HFFc6 (cell line): ENCODE measurements around the gene IGSF10. TPM values are rescaled to one million over a fixed set of nuclear protein-coding genes. Genes with fewer than 3 reads are reported as not detected.
"Not testable (repeated sequence)": the region's sequence is repeated elsewhere in the genome, so short reads cannot be mapped to it uniquely, and the experiment has no call there.

Source experiments
- DNase-seq: peaks from one replicate; pipeline ENCODE4 v3.0.0-alpha.2; 2018
- H3K27ac Mint-ChIP-seq: 2 replicates; pipeline ENCODE4 v1.8.0; 2020; ENCODE audit warnings: mild to moderate bottlenecking, mixed read lengths
- H3K27me3 Mint-ChIP-seq: 2 replicates; pipeline ENCODE4 v1.8.0; 2021; ENCODE audit warnings: mild to moderate bottlenecking, moderate library complexity, mixed read lengths; ENCODE audit not compliant: insufficient read depth
- H3K36me3 Mint-ChIP-seq: 2 replicates; pipeline ENCODE4 v1.8.0; 2021; ENCODE audit warnings: low read depth, mixed read lengths
- H3K4me1 Mint-ChIP-seq: 2 replicates; pipeline ENCODE4 v1.8.0; 2020; ENCODE audit warnings: low read depth, mixed read lengths
- H3K4me3 Mint-ChIP-seq: 2 replicates; pipeline ENCODE4 v1.8.0; 2020; ENCODE audit warnings: mild to moderate bottlenecking, moderate library complexity, mixed read lengths
- H3K9me3 Mint-ChIP-seq: 2 replicates; pipeline ENCODE4 v1.8.0; 2020; ENCODE audit warnings: mild to moderate bottlenecking, mixed read lengths
- long read RNA-seq: library from polyadenylated mRNA; unstranded; transcript quantifications from one replicate; pipeline ENCODE4 v2.0.0, GENCODE V29; 2019
- total RNA-seq, 6 experiments: library from RNA; stranded (reverse); fragmentation: NEBNext Ultra II Directional; extraction: Animal tissue kit (Norgen Biotek cat#: 25700); gene quantifications; 2 replicates in 1 of 6; 3 replicates in 5 of 6; pipeline ENCODE4 v1.2.3, GENCODE V29; 2021
- TF ChIP-seq, protein P1 (sequence below): fragments of 200-600 bp; sonication (generic); IDR thresholded peaks from 2 replicates; pipeline ENCODE4 v1.5.0; 2021; ENCODE audit warnings: antibody characterized with exemption, mild to moderate bottlenecking

The IGSF10 gene
- under 1 TPM in 3 of 6 experiments, not detected in 3; 0.02 to 0.05 (median 0.02) TPM for total RNA-seq
- long read RNA-seq: 0 reads

- peak within 1 kb of the TSS; percentile 57 for H3K4me3 Mint-ChIP-seq
- no peaks in the 10 kb centered on the region for H3K9me3 Mint-ChIP-seq
- H3K27ac Mint-ChIP-seq: no peak within 1 kb of the TSS
- TF ChIP-seq, protein P1, sequence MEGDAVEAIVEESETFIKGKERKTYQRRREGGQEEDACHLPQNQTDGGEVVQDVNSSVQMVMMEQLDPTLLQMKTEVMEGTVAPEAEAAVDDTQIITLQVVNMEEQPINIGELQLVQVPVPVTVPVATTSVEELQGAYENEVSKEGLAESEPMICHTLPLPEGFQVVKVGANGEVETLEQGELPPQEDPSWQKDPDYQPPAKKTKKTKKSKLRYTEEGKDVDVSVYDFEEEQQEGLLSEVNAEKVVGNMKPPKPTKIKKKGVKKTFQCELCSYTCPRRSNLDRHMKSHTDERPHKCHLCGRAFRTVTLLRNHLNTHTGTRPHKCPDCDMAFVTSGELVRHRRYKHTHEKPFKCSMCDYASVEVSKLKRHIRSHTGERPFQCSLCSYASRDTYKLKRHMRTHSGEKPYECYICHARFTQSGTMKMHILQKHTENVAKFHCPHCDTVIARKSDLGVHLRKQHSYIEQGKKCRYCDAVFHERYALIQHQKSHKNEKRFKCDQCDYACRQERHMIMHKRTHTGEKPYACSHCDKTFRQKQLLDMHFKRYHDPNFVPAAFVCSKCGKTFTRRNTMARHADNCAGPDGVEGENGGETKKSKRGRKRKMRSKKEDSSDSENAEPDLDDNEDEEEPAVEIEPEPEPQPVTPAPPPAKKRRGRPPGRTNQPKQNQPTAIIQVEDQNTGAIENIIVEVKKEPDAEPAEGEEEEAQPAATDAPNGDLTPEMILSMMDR: no peak
- H3K4me1 Mint-ChIP-seq: peaks cover 6% of the 10 kb centered on the region; the same call in 1 of the 2 replicates
- peaks cover 12% of the 10 kb centered on the region for H3K27me3 Mint-ChIP-seq
- H3K36me3 Mint-ChIP-seq: no peaks in the 10 kb centered on the region
- DNase-seq: no peak
Measured at GRCh38 chr3:151460774-151461450, at the start of gene IGSF10. Gene IGSF10, minus strand, starts transcription at chr3:151461061. Its CDS starts 2,352 bp downstream, at chr3:151458709.

DNA sequence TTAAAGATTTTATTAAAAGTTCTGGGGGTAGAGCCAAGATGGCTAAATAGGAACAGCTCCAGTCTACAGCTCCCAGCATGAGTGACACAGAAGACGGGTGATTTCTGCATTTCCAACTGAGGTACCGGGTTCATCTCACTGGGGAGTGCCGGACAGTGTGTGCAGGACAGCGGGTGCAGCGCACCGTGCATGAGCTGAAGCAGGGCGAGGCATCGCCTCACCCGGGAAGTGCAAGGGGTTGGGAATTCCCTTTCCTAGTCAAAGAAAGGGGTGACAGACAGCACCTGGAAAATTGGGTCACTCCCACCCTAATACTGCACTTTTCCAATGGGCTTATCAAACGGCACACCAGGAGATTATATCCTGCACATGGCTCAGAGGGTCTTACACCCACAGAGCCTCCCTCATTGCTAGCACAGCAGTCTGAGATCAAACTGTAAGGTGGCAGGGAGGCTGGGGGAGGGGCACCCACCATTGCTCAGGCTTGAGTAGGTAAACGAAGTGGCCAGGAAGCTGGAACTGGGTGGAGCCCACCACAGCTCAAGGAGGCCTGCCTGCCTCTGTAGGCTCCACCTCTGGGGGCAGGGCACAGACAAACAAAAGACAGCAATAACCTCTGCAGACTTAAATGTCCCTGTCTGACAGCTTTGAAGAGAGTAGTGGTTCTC is 48.7 kb upstream of the IGSF10 start:
- not testable (repeated sequence) for H3K27me3 Mint-ChIP-seq, H3K9me3 Mint-ChIP-seq, DNase-seq, H3K27ac Mint-ChIP-seq, H3K4me1 Mint-ChIP-seq, H3K36me3 Mint-ChIP-seq, H3K4me3 Mint-ChIP-seq

DNA sequence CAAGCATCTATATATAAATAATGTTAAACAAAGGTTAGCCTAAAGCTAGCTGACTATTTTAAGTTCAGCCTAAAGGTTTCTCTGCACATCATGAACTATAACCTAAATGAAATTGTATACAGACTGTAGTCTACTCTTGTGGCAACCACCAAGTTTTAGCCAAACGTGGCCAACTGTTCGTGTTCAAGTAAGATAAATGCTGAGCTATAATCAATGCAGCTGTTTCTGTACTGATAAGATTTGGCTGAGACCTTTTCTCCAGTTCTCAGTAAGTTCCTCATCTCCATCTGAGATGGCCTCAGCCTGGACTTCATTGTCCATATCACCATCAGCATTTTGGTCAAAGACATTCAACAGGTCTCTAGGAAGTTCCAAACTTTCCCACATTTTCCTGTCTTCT is 43.7 kb upstream of the IGSF10 start:
- Mint-ChIP-seq H3K4me1 (peaks cover 12% of the 10 kb centered on the region; the same call in 1 of the 2 replicates), H3K27ac (no peak overlapping the region), H3K9me3 (no peaks in the 10 kb centered on the region; the same call in 1 of the 2 replicates), H3K36me3 (no peaks in the 10 kb centered on the region), H3K27me3 (peaks cover 3% of the 10 kb centered on the region), H3K4me3 (no peak overlapping the region)
- TF ChIP-seq, protein P1: no peak
- DNase-seq: no peak

DNA sequence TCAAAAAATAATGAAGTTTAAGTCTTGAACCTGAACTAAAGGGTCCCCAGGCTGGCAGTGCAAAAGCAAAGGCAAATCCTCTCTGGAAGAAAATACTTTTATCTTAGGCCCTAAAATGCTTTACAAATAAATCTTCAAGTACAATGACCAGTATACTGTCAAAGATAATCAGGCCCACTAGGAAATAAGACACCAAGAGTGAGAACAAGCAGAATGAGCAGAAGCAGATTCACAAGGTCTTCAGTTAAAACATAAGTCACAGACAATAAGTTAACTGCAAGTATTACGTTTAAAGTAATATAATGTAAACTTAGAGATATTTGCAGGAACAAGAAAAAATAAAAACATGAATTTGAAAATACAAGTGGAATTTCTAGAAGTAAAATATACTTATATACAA is 42.2 kb upstream of the IGSF10 start:
- H3K27me3 Mint-ChIP-seq: peaks cover 3% of the 10 kb centered on the region
- H3K27ac Mint-ChIP-seq: no peak overlapping the region
- DNase-seq: no peak
- no peak overlapping the region for H3K4me3 Mint-ChIP-seq
- peaks cover 12% of the 10 kb centered on the region; the same call in 1 of the 2 replicates for H3K4me1 Mint-ChIP-seq
- H3K9me3 Mint-ChIP-seq: no peaks in the 10 kb centered on the region
- H3K36me3 Mint-ChIP-seq: no peaks in the 10 kb centered on the region
- TF ChIP-seq, protein P1: no peak

DNA sequence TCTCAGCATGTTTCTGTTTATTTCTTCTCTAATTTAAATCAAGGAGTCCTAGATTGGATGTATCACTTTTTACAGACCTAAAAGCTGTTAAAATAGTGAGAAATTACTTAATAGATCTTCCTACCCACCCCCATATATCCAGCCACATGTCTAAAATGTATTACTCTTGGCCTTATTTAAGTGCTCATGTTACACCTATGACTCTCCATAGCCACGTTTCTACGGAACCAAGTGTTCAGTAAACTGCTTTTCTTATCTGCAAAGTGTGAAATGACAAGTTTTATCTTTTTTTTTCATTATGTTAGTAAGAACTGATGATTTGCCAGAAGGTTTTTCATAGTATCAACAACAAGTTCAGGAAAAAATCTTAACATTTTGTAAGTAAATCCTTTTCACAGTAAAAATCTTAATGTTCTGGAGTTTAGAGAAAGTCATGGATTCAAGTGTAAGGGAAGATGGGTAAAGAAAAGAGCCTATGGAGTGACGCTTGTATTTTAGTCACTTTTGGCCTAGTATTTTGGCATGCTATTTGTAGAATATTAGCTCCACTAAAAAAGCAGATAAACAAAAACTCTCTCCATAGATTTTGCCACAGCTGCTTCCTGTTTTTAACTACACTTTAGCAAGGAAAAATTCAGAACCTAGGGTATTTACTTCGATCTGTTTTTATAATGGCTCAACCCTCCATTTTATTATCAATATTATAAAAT is 41.2 kb upstream of the IGSF10 start:
- Mint-ChIP-seq H3K27ac (no peak overlapping the region), H3K27me3 (peaks cover 3% of the 10 kb centered on the region), H3K4me3 (no peak overlapping the region), H3K9me3 (no peaks in the 10 kb centered on the region), H3K4me1 (peaks cover 12% of the 10 kb centered on the region; the same call in 1 of the 2 replicates), H3K36me3 (no peaks in the 10 kb centered on the region)
- DNase-seq: no peak
- TF ChIP-seq, protein P1: no peak
